A549 (cell line): ENCODE results near the gene DTNB.

Experiments used
- JUN ChIP-seq, 2 experiments: fragments of >200 bp; sonication (Bioruptor Twin); formaldehyde crosslinking; IDR thresholded peaks; 2 replicates in 1 of 2; 3 replicates in 1 of 2; pipeline ENCODE4 v1.6.1; 2016 to 2017
- POLR2AphosphoS2 ChIP-seq: conservative IDR thresholded peaks from 2 replicates; pipeline ENCODE4 v1.6.1; 2012; ENCODE audit warnings: low read length, improper control_type of control experiment, inconsistent platforms
- RARB ChIP-seq: fragments of 250-450 bp; sonication (Bioruptor Pico); IDR thresholded peaks from 2 replicates; pipeline ENCODE4 v1.8.0; 2021; ENCODE audit warnings: mild to moderate bottlenecking, moderate library complexity
- REST ChIP-seq: fragments of 200-600 bp; sonication (generic); IDR thresholded peaks from 2 replicates; pipeline ENCODE4 v1.6.1; 2016; ENCODE audit warnings: antibody characterized with exemption, mild to moderate bottlenecking, moderate library complexity
- RFX5 ChIP-seq: fragments of 450-650 bp; IDR thresholded peaks from 2 replicates; pipeline ENCODE4 v1.7.1; 2014; ENCODE audit warnings: antibody characterized with exemption, mild to moderate bottlenecking, moderate library complexity
- USF2 ChIP-seq: fragments of 450-650 bp; IDR thresholded peaks from 2 replicates; pipeline ENCODE4 v1.6.1; 2014; ENCODE audit warnings: antibody characterized with exemption
- ZFP36 ChIP-seq: fragments of 450-650 bp; IDR thresholded peaks from 2 replicates; pipeline ENCODE4 v1.6.1; 2014; ENCODE audit warnings: borderline replicate concordance; ENCODE audit not compliant: partially characterized antibody
- TF ChIP-seq, protein P1 (sequence below): fragments of >200 bp; sonication (Bioruptor Twin); formaldehyde crosslinking; IDR thresholded peaks from 3 replicates; pipeline ENCODE4 v1.5.1; 2016
- TF ChIP-seq, protein P2 (sequence below): fragments of 150-350 bp; IDR thresholded peaks from 2 replicates; pipeline ENCODE4 v1.6.1; 2014; ENCODE audit warnings: low read depth, mild to moderate bottlenecking, low read length

- TF ChIP-seq, protein P1, sequence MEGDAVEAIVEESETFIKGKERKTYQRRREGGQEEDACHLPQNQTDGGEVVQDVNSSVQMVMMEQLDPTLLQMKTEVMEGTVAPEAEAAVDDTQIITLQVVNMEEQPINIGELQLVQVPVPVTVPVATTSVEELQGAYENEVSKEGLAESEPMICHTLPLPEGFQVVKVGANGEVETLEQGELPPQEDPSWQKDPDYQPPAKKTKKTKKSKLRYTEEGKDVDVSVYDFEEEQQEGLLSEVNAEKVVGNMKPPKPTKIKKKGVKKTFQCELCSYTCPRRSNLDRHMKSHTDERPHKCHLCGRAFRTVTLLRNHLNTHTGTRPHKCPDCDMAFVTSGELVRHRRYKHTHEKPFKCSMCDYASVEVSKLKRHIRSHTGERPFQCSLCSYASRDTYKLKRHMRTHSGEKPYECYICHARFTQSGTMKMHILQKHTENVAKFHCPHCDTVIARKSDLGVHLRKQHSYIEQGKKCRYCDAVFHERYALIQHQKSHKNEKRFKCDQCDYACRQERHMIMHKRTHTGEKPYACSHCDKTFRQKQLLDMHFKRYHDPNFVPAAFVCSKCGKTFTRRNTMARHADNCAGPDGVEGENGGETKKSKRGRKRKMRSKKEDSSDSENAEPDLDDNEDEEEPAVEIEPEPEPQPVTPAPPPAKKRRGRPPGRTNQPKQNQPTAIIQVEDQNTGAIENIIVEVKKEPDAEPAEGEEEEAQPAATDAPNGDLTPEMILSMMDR, result no peak
- TF ChIP-seq POLR2AphosphoS2 (no peak), REST (no peak), JUN (IDR thresholded peaks at IDR 0.05) (no peak), RARB (CRISPR knock-in tag) (no peak), USF2 (no peak), RFX5 (no peak), ZFP36 (no peak)
- TF ChIP-seq, protein P2, sequence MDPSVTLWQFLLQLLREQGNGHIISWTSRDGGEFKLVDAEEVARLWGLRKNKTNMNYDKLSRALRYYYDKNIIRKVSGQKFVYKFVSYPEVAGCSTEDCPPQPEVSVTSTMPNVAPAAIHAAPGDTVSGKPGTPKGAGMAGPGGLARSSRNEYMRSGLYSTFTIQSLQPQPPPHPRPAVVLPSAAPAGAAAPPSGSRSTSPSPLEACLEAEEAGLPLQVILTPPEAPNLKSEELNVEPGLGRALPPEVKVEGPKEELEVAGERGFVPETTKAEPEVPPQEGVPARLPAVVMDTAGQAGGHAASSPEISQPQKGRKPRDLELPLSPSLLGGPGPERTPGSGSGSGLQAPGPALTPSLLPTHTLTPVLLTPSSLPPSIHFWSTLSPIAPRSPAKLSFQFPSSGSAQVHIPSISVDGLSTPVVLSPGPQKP, result no peak
These were observed 227.3 kb downstream of the DTNB start for GRCh38 chr2:25446122-25446521.
